Measurements from ENCODE around the gene PPAN. TPM values are rescaled to one million over a fixed set of nuclear protein-coding genes. Genes with fewer than 3 reads are reported as not detected.
A peak's percentile ranks its signal among the peaks of the same experiment; 100 is the strongest.

PPAN gene
- polyA plus RNA-seq, 1 donor (not counting 4 experiments of a cell fraction or from before 2014, with no cell fraction given), result 32.3 TPM

- Histone ChIP-seq H3K4me1 (ENCODE audit: control insufficient read depth, extremely low read depth, insufficient read depth, low read length) (no peaks in the 10 kb centered on the region), H4K20me1 (ENCODE audit: control insufficient read depth, extremely low read depth, insufficient read depth, low read length) (no peaks in the 10 kb centered on the region), H3K79me2 (ENCODE audit: control insufficient read depth, insufficient read depth, low read length) (no peaks in the 10 kb centered on the region), H3K9ac (ENCODE audit: control insufficient read depth, extremely low read depth, insufficient read depth, low read length) (no peak overlapping the region), H3K9me1 (ENCODE audit: control insufficient read depth, extremely low read depth, insufficient read depth, low read length) (no peaks in the 10 kb centered on the region), H3K36me3 (ENCODE audit: control insufficient read depth in 2 of 2, extremely low read depth in 1 of 2, insufficient read depth in 2 of 2, low read length in 2 of 2) (no peaks in the 10 kb centered on the region), H2AFZ (ENCODE audit: control insufficient read depth, low read length) (no peak overlapping the region), H3K9me3 (ENCODE audit: control insufficient read depth, low read depth, low read length) (peaks cover 5% of the 10 kb centered on the region), H3K4me2 (ENCODE audit: control insufficient read depth, extremely low read depth, insufficient read depth, low read depth, low read length) (no peak overlapping the region), H3K27me3 (ENCODE audit: control insufficient read depth, extremely low read depth, insufficient read depth, low read length) (no peaks in the 10 kb centered on the region), H3K27ac (ENCODE audit: control insufficient read depth, insufficient read depth, low read length) (no peak overlapping the region), H3K4me3 (ENCODE audit: control insufficient read depth in 2 of 3, extremely low read depth in 1 of 3, insufficient read depth in 2 of 3, low read depth in 1 of 3, low read length in 3 of 3) (no peak overlapping the region)
- no peak for FAIRE-seq
- dilution Hi-C loops (cut with MboI; ENCODE audit: extremely low pct_ligation_motif_present, low sequenced_read_pairs), result no loop called here
- TF ChIP-seq EZH2 (IDR thresholded peaks at IDR 0.05; ENCODE audit: low read length), result no peak
- TF ChIP-seq CTCF (optimal IDR thresholded peaks at IDR 0.05 in 1 of 3, IDR thresholded peaks at IDR 0.05 in 1 of 3, conservative IDR thresholded peaks at IDR 0.05 in 1 of 3; ENCODE audit: extremely low read depth in 1 of 3, insufficient read depth in 2 of 3, low read length in 3 of 3), result no peak
- DNase-seq (ENCODE audit: low read depth, low spot score), result no peak
These were observed 35.3 kb upstream of the PPAN start for GRCh38 chr19:10070730-10071446.

DNA sequence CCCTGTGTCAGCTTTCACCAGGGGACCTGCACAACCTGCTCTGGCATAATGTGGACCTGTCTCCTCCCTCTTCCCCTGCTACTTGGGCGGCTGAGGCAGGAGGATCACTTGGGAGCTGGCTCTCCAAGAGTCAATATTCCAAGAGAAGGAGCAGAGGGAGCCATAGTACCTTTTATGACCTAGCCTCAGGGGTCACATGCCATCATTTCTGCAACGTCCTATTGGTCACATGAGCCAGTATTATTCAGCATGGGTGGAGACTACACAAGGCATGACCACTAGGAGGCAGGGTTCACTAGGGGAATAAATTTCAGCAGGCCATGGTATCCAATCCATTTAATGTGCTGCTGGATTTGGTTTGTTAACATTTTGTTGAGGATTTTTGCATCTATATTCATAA lies 32.0 kb upstream of the PPAN start:
- Histone ChIP-seq H3K9me1 (ENCODE audit: control insufficient read depth, extremely low read depth, insufficient read depth, low read length) (no peaks in the 10 kb centered on the region), H3K4me1 (ENCODE audit: control insufficient read depth, extremely low read depth, insufficient read depth, low read length) (no peaks in the 10 kb centered on the region), H2AFZ (ENCODE audit: control insufficient read depth, low read length) (no peak overlapping the region), H3K4me3 (ENCODE audit: control insufficient read depth in 2 of 3, extremely low read depth in 1 of 3, insufficient read depth in 2 of 3, low read depth in 1 of 3, low read length in 3 of 3) (no peak overlapping the region), H3K79me2 (ENCODE audit: control insufficient read depth, insufficient read depth, low read length) (no peaks in the 10 kb centered on the region), H3K9me3 (ENCODE audit: control insufficient read depth, low read depth, low read length) (peaks cover 5% of the 10 kb centered on the region), H3K36me3 (ENCODE audit: control insufficient read depth in 2 of 2, extremely low read depth in 1 of 2, insufficient read depth in 2 of 2, low read length in 2 of 2) (no peaks in the 10 kb centered on the region), H3K27ac (ENCODE audit: control insufficient read depth, insufficient read depth, low read length) (no peak overlapping the region), H4K20me1 (ENCODE audit: control insufficient read depth, extremely low read depth, insufficient read depth, low read length) (no peaks in the 10 kb centered on the region), H3K9ac (ENCODE audit: control insufficient read depth, extremely low read depth, insufficient read depth, low read length) (no peak overlapping the region), H3K27me3 (ENCODE audit: control insufficient read depth, extremely low read depth, insufficient read depth, low read length) (no peaks in the 10 kb centered on the region), H3K4me2 (ENCODE audit: control insufficient read depth, extremely low read depth, insufficient read depth, low read depth, low read length) (no peak overlapping the region)
- dilution Hi-C loops (cut with MboI; ENCODE audit: extremely low pct_ligation_motif_present, low sequenced_read_pairs), result no loop called here
- FAIRE-seq, result no peak
- TF ChIP-seq EZH2 (IDR thresholded peaks at IDR 0.05; ENCODE audit: low read length) (no peak), CTCF (optimal IDR thresholded peaks at IDR 0.05 in 1 of 3, IDR thresholded peaks at IDR 0.05 in 1 of 3, conservative IDR thresholded peaks at IDR 0.05 in 1 of 3; ENCODE audit: extremely low read depth in 1 of 3, insufficient read depth in 2 of 3, low read length in 3 of 3) (peak; percentile 42 to 60 (median 53))
- DNase-seq (ENCODE audit: low read depth, low spot score), result no peak
